GM10266 (cell line): ENCODE data around the gene DIAPH2.

Experiments
- DNase-seq: peaks from one replicate; pipeline ENCODE4 v3.0.0; 2012; ENCODE audit errors: extremely low spot score
- TF ChIP-seq, protein P1 (sequence below): IDR thresholded peaks from 2 replicates; pipeline ENCODE4 v1.5.1; 2012; ENCODE audit warnings: mild to moderate bottlenecking, low read depth; ENCODE audit not compliant: control insufficient read depth, insufficient read depth; ENCODE audit errors: missing control alignments

Gene DIAPH2

DNA sequence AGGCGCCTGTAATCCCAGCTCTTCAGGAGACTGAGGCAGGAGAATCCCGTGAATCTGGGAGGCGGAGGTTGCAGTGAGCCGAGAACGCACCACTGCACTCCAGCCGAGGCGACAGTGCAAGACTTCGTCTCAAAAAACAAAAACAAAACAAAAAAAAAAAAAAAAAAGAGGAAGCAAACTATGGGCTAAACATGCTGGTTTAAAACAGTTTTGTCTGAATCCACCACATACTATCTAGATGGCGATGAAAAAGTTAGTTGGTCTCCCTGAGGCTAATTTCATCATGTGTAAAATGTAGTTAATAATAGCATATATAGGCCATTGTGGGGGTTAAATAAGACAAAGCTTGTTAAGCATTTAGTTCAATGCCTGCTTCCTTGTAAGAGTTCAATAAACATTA lies 650.2 kb downstream of the DIAPH2 start:
- no peak for DNase-seq
- TF ChIP-seq, protein P1, sequence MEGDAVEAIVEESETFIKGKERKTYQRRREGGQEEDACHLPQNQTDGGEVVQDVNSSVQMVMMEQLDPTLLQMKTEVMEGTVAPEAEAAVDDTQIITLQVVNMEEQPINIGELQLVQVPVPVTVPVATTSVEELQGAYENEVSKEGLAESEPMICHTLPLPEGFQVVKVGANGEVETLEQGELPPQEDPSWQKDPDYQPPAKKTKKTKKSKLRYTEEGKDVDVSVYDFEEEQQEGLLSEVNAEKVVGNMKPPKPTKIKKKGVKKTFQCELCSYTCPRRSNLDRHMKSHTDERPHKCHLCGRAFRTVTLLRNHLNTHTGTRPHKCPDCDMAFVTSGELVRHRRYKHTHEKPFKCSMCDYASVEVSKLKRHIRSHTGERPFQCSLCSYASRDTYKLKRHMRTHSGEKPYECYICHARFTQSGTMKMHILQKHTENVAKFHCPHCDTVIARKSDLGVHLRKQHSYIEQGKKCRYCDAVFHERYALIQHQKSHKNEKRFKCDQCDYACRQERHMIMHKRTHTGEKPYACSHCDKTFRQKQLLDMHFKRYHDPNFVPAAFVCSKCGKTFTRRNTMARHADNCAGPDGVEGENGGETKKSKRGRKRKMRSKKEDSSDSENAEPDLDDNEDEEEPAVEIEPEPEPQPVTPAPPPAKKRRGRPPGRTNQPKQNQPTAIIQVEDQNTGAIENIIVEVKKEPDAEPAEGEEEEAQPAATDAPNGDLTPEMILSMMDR, result no peak

DNA sequence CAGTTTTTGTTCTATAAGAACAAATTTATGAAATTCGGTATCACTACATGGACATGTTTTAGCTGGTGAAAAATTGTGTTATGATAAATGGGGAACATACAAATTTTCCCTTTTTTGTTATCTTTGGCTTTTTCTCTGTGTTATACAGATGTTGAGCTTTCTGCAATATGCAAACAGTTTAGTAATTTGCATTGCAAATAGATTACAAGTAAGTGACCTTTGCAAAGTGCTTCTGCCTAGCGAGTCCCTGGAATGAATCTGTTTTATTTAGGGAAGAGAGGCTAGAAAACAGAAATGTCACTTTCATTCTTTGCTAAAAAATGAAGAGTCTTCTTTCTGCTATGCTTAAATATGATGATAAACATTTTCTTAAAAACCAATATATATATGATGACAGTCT lies 660.1 kb downstream of the DIAPH2 start:
- no peak for DNase-seq
- TF ChIP-seq, protein P1, result no peak

DNA sequence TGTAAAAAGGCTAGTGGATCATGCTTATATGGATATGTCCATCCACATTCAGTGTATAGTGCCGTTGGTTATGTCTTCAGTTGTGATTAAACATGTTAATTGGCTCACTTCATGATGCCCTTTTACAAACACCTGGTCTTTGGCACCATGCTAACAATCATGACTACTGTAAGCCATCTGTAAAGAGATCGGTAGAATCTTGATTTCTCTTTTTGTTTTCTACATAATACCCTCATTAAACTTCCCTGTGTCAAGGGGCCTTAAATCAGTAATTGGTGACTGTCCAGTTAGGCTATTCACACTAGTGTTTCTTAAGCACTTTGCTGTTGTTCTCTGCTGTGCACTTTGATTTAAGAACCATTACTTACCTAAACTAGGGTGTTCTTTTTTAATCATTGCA lies 674.3 kb downstream of the DIAPH2 start:
- TF ChIP-seq, protein P1, result no peak
- DNase-seq, result no peak

DNA sequence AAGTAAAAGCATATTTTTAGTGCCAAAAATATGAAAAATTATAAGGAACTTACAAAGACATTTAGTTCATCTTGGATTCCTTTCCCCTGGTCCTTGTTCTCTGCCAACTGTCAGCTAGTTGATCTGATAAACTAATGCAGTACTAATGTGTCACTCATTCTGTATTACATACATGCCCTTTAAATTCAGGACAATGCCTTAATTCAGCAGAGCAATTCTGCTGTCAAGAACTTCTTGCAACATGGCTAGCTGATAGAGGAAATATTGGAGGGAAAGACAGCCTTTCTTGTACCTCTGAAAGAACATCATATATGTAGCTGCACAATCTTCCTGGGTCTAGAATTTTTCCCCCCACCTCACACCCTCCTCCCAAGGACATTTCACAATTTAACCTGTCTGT lies 679.2 kb downstream of the DIAPH2 start:
- TF ChIP-seq, protein P1, result no peak
- DNase-seq, result no peak

DNA sequence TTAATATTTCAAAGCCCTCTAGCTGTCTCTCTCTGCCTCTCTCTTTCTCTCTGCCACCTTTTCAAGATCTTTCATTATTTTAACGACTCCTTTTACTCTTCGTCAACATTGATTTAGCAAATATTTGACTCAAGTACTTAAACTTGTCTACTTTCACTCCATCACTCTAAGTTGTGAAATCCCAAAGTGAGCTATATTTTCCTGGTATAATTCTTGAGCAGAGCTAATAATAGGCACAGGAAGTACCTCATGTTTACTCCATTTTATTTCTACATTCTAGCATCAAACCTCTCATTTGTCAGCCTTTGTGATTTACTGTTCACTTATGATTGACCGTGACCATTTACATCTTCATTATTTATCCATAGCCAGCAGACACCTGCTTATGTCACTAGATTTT lies 681.6 kb downstream of the DIAPH2 start:
- no peak for DNase-seq
- TF ChIP-seq, protein P1, result no peak

DNA sequence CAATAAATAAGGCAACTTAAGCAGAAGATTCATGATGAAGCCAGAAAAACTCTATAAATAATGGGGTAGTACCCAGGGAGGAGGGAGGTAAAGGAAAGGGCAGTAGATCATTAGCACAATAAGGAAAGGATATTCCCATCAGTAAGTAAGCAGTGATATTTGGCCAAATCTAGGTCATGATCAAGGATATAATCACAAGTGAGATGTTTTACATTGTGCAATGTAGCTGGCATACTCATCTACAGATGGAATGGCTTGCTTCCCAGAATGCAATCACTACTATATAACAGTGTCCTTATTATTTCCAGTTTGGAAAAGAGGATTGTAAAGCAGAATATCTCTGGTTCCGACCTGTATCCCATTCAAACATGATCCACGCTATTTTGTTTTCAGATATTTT lies 682.5 kb downstream of the DIAPH2 start:
- TF ChIP-seq, protein P1, result no peak
- DNase-seq, result no peak

DNA sequence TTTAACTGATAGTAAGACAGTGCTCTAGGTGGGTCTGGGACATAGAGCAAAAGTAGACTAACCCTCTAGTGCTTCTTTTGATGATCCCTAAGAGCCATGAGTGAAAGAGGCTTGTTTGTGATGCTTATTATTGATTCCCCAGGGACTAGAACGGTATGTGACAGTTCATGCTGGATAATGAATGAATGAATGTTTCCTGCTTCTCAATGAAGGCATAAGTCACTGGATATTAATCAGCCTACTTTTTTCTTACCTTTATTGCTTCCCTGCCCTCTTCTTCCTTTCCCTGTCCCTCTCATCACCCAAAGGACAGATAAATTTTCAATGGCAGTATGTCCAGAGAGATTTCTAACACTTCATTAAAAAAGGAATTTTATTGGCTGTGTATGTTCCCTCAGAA lies 685.3 kb downstream of the DIAPH2 start:
- DNase-seq, result no peak

More for the DNA sequence above, 685.3 kb downstream of the DIAPH2 start:
- TF ChIP-seq, protein P1, result no peak
